GM12878 (cell line): Measurements from ENCODE around the gene PRX. TPM values are rescaled to one million over a fixed set of nuclear protein-coding genes. Genes with fewer than 3 reads are reported as not detected.

Experiments used
- BCL11A ChIP-seq: IDR thresholded peaks from 2 replicates; pipeline ENCODE4 v1.6.1; 2011; ENCODE audit warnings: low read depth, low read length
- BRCA1 ChIP-seq: IDR thresholded peaks from 2 replicates; pipeline ENCODE4 v1.6.1; 2011; ENCODE audit warnings: low read depth, low read length, improper control_type of control experiment
- CBFB ChIP-seq: IDR thresholded peaks from 2 replicates; pipeline ENCODE4 v1.6.1; 2016; ENCODE audit warnings: antibody characterized with exemption, low read depth
- CBX3 ChIP-seq: fragments of 200-600 bp; sonication (generic); IDR thresholded peaks from 2 replicates; pipeline ENCODE4 v1.6.1; 2016; ENCODE audit warnings: low read depth, borderline replicate concordance
- CHD2 ChIP-seq: IDR thresholded peaks from 2 replicates; pipeline ENCODE4 v1.6.1; 2011; ENCODE audit warnings: low read depth, low read length, improper control_type of control experiment, borderline replicate concordance
- CREM ChIP-seq: IDR thresholded peaks from 2 replicates; pipeline ENCODE4 v1.6.1; 2014; ENCODE audit warnings: antibody characterized with exemption, low read depth
- E2F8 ChIP-seq: fragments of 450-650 bp; IDR thresholded peaks from 2 replicates; pipeline ENCODE4 v1.6.1; 2018; ENCODE audit warnings: mild to moderate bottlenecking, low read depth, moderate library complexity; ENCODE audit not compliant: partially characterized antibody
- EZH2 ChIP-seq: IDR thresholded peaks from 2 replicates; pipeline ENCODE4 v1.6.1; 2012; ENCODE audit warnings: low read depth, mild to moderate bottlenecking, control low read depth, inconsistent platforms, low read length, borderline replicate concordance; ENCODE audit not compliant: control insufficient read depth
- HCFC1 ChIP-seq: fragments of 150-350 bp; IDR thresholded peaks from 2 replicates; pipeline ENCODE4 v1.6.1; 2014; ENCODE audit warnings: low read length
- JUNB ChIP-seq: IDR thresholded peaks from 2 replicates; pipeline ENCODE4 v1.6.1; 2016; ENCODE audit warnings: antibody characterized with exemption, mild to moderate bottlenecking
- KLF5 ChIP-seq: fragments of 450-650 bp; IDR thresholded peaks from 2 replicates; pipeline ENCODE4 v1.6.1; 2014; ENCODE audit warnings: mild to moderate bottlenecking; ENCODE audit not compliant: partially characterized antibody
- LARP7 ChIP-seq: fragments of 450-650 bp; IDR thresholded peaks from 2 replicates; pipeline ENCODE4 v1.6.1; 2017; ENCODE audit warnings: mild to moderate bottlenecking
- MEF2B ChIP-seq: fragments of 450-650 bp; IDR thresholded peaks from 2 replicates; pipeline ENCODE4 v1.6.1; 2018; ENCODE audit warnings: mild to moderate bottlenecking, moderate library complexity; ENCODE audit not compliant: partially characterized antibody, poor library complexity, severe bottlenecking
- MTA2 ChIP-seq: fragments of 450-650 bp; IDR thresholded peaks from 2 replicates; pipeline ENCODE4 v1.6.1; 2016; ENCODE audit warnings: low read depth, mild to moderate bottlenecking, moderate library complexity
- NFXL1 ChIP-seq: fragments of 450-650 bp; IDR thresholded peaks from 2 replicates; pipeline ENCODE4 v1.6.1; 2017; ENCODE audit warnings: antibody characterized with exemption, mild to moderate bottlenecking, borderline replicate concordance
- NRF1 ChIP-seq: conservative IDR thresholded peaks from 2 replicates; pipeline ENCODE4 v1.6.1; 2011; ENCODE audit warnings: mild to moderate bottlenecking, low read depth, low read length, improper control_type of control experiment
- POLR2AphosphoS5 ChIP-seq: IDR thresholded peaks from 2 replicates; pipeline ENCODE4 v1.6.1; 2011; ENCODE audit warnings: mild to moderate bottlenecking, low read length, inconsistent platforms
- RAD51 ChIP-seq: fragments of 450-650 bp; IDR thresholded peaks from 2 replicates; pipeline ENCODE4 v1.6.1; 2016; ENCODE audit warnings: moderate library complexity, mild to moderate bottlenecking, inconsistent platforms
- RCOR1 ChIP-seq: conservative IDR thresholded peaks from 2 replicates; pipeline ENCODE4 v1.6.1; 2012; ENCODE audit warnings: low read depth, low read length, improper control_type of control experiment
- SMC3 ChIP-seq: IDR thresholded peaks from 2 replicates; pipeline ENCODE4 v1.6.1; 2011; ENCODE audit warnings: low read length, improper control_type of control experiment, borderline replicate concordance
- SREBF1 ChIP-seq: IDR thresholded peaks from 2 replicates; pipeline ENCODE4 v1.6.1; 2012; ENCODE audit warnings: mild to moderate bottlenecking, low read length
- SRF ChIP-seq, 2 experiments: IDR thresholded peaks; 2 replicates each; pipeline ENCODE4 v1.6.1; 2011; ENCODE audit warnings: low read depth in 2 of 2, low read length in 2 of 2, mild to moderate bottlenecking in 1 of 2, moderate library complexity in 1 of 2
- SUZ12 ChIP-seq: fragments of 200-600 bp; sonication (generic); IDR thresholded peaks from one replicate; pipeline ENCODE4 v1.6.1; 2018; ENCODE audit warnings: antibody characterized with exemption, mild to moderate bottlenecking; ENCODE audit not compliant: unreplicated experiment
- ZBTB11 ChIP-seq: fragments of 450-650 bp; formaldehyde crosslinking; IDR thresholded peaks from 2 replicates; pipeline ENCODE4 v1.5.0; 2022; ENCODE audit warnings: mild to moderate bottlenecking, missing genetic modification characterization
- ZNF207 ChIP-seq: fragments of 450-650 bp; IDR thresholded peaks from 2 replicates; pipeline ENCODE4 v1.6.1; 2014; ENCODE audit warnings: antibody characterized with exemption, mild to moderate bottlenecking, borderline replicate concordance
- ZNF24 ChIP-seq: fragments of 450-650 bp; IDR thresholded peaks from 2 replicates; pipeline ENCODE4 v1.6.1; 2017; ENCODE audit warnings: antibody characterized with exemption, mild to moderate bottlenecking
- ZNF274 ChIP-seq: IDR thresholded peaks from one replicate; pipeline ENCODE4 v1.8.0; 2011; ENCODE audit not compliant: insufficient read length, insufficient read depth
- polyA plus RNA-seq, 11 experiments: library from polyadenylated mRNA; depleted of rRNA in 4 of 11; unstranded in 6 of 11; stranded (reverse) in 5 of 11; fragments of >200 nt; fragmentation: Nextera tagmentation in 4 of 11; fragmentation: Illumina TruSeq in 1 of 11; extraction: Ambion mirVana in 4 of 11; extraction: Trizol in 1 of 11; gene quantifications; 1 replicate in 1 of 11; 2 replicates in 10 of 11; pipeline versions ENCODE4 v1.2.1 to v1.2.3, GENCODE V29; 2011 to 2016; ENCODE audit warnings: inconsistent platforms in 2 of 11, missing spikeins in 2 of 11, low read depth in 1 of 11
- total RNA-seq, 4 experiments: library from RNA; depleted of rRNA in 3 of 4; stranded (reverse); fragments of >200 nt in 3 of 4; fragmentation: Illumina TruSeq in 1 of 4; extraction: Trizol in 1 of 4; gene quantifications; 2 replicates each; pipeline versions ENCODE4 v1.2.1 to v1.2.3, GENCODE V29; 2013 to 2021

Gene PRX
- total and polyA plus RNA-seq, 10 of the 15 experiments (the other 5 are each of a cell fraction or from before 2014, with no cell fraction given): 0.02 to 1.4 (median 0.54) TPM; not detected in 1

GRCh38 chr19:40425450-40426287 is 12.5 kb upstream of the PRX start, which contains the start of gene SERTAD1 (continued):
- TF ChIP-seq E2F8: no peak
- peak; percentile 90 for TF ChIP-seq CHD2
- no peak for TF ChIP-seq SRF (IDR thresholded peaks at IDR 0.05; ENCODE audit: low read depth in 2 of 2, low read length in 2 of 2)
- peak; percentile 72 for TF ChIP-seq LARP7
- TF ChIP-seq EZH2: no peak
- no peak for TF ChIP-seq JUNB
- no peak for TF ChIP-seq KLF5
- no peak for TF ChIP-seq SUZ12
- peak; percentile 90 for TF ChIP-seq NRF1
- no peak for TF ChIP-seq ZNF274
- TF ChIP-seq BRCA1: no peak
- TF ChIP-seq HCFC1: no peak
- no peak for TF ChIP-seq CBX3
- TF ChIP-seq CREM: peak; percentile 20; the same call in 1 of the 2 replicates
- peak; percentile 8; the same call in 1 of the 2 replicates for TF ChIP-seq SMC3
- TF ChIP-seq ZNF207: peak; percentile 86
- peak; percentile 88 for TF ChIP-seq MEF2B
- no peak for TF ChIP-seq SREBF1
- TF ChIP-seq ZBTB11 (CRISPR knock-in tag): no peak
- TF ChIP-seq NFXL1: no peak
- no peak for TF ChIP-seq ZNF24
- TF ChIP-seq BCL11A: no peak
- TF ChIP-seq POLR2AphosphoS5: peak; percentile 98
- TF ChIP-seq MTA2: no peak; the same call in none of the 2 replicates
- TF ChIP-seq RCOR1: no peak
- no peak for TF ChIP-seq RAD51
- TF ChIP-seq CBFB: peak; percentile 76
